ENCODE data around the gene ARSB. TPM values are rescaled to one million over a fixed set of nuclear protein-coding genes. Genes with fewer than 3 reads are reported as not detected.

Gene ARSB
- total and polyA plus RNA-seq, 10 of the 15 experiments (the other 5 are each of a cell fraction or from before 2014, with no cell fraction given): 1.2 to 8.2 (median 6.1) TPM

GRCh38 chr5:78801413-78801812 lies 183.7 kb downstream of the ARSB start:
- CTCF ChIA-PET: no interaction called here
- FAIRE-seq: no peak
- WGBS (ENCODE audit: insufficient coverage, insufficient replicate concordance, low lambda C conversion rate, missing lambda C conversion rate): 99% methylated on average over 8 of the region's 8 CpGs
- BruUV-seq (replicated peaks): no TSS peak
- in situ Hi-C loops (cut with MboI): no loop called here
- no peak overlapping the region for H3K4me2 ChIP-seq (ENCODE audit: control insufficient read depth, insufficient read depth)
- H3K27me3 ChIP-seq (replicated peaks in 1 of 2; ENCODE audit: control insufficient read depth in 2 of 2, insufficient read depth in 2 of 2, low read length in 1 of 2): no peaks in the 10 kb centered on the region
- no peaks in the 10 kb centered on the region for H3K4me1 ChIP-seq (ENCODE audit: control insufficient read depth, insufficient read depth, low read length)
- TF ChIP-seq REST (IDR thresholded peaks at IDR 0.05; ENCODE audit: low read depth, low read length) (no peak), CBX3 (IDR thresholded peaks at IDR 0.05; ENCODE audit: borderline replicate concordance, low read depth) (no peak), JUNB (IDR thresholded peaks at IDR 0.05) (no peak), PAX8 (IDR thresholded peaks at IDR 0.05) (no peak), ATF2 (IDR thresholded peaks at IDR 0.05; ENCODE audit: low read length) (no peak), NFIC (IDR thresholded peaks at IDR 0.05; ENCODE audit: low read depth, low read length) (no peak), HSF1 (IDR thresholded peaks at IDR 0.05; ENCODE audit: low read depth, low read length) (no peak), IKZF2 (IDR thresholded peaks at IDR 0.05) (no peak), LARP7 (IDR thresholded peaks at IDR 0.05) (no peak)
- H3K4me3 ChIP-seq: no peak overlapping the region
- SMC1A ChIA-PET (ENCODE audit: uncharacterized antibody, unreplicated experiment): no interaction called here
- intact Hi-C loops (cut with micrococcal nuclease; ENCODE audit: unreplicated experiment): no loop called here
- DNase-seq (ENCODE audit: low read depth, low spot score): no peak
- no peak overlapping the region for H3K27ac ChIP-seq (ENCODE audit: control insufficient read depth, insufficient read depth)
- no peaks in the 10 kb centered on the region; a peak in 1 of 4 replicates for H3K36me3 ChIP-seq (ENCODE audit: control insufficient read depth in 2 of 2, insufficient read depth in 2 of 2, low read length in 1 of 2)
- no peak for ATAC-seq
- H4K20me1 ChIP-seq (ENCODE audit: control insufficient read depth, insufficient read depth): no peaks in the 10 kb centered on the region
- POLR2A ChIA-PET: no interaction called here
- no peak overlapping the region for H2AFZ ChIP-seq (ENCODE audit: control insufficient read depth, low read depth, low read length)
- H3K79me2 ChIP-seq (ENCODE audit: control insufficient read depth, insufficient read depth, low read length): no peaks in the 10 kb centered on the region
- no peak overlapping the region for H3K9ac ChIP-seq (ENCODE audit: control insufficient read depth, insufficient read depth, low read length)
- peaks cover 7% of the 10 kb centered on the region; the same call in 2 of the 3 replicates for H3K9me3 ChIP-seq (replicated peaks; ENCODE audit: control insufficient read depth, insufficient read depth, low read length)
- RAD21 ChIA-PET (ENCODE audit: unreplicated experiment): no interaction called here

All from GM12878 (cell line).